Measurements from ENCODE around the gene SGF29.

Gene SGF29

GRCh38 chr16:28546626-28547025, 7.1 kb upstream of the SGF29 start:
- TF ChIP-seq CTCF (IDR thresholded peaks at IDR 0.05) (no peak), ZFX (IDR thresholded peaks at IDR 0.05; ENCODE audit: borderline replicate concordance) (no peak)
- H3K27ac ChIP-seq = no peak overlapping the region

GRCh38 chr16:28548306-28548802, 5.4 kb upstream of the SGF29 start:
- TF ChIP-seq ZFX (IDR thresholded peaks at IDR 0.05; ENCODE audit: borderline replicate concordance) (no peak), CTCF (IDR thresholded peaks at IDR 0.05) (no peak)

DNA sequence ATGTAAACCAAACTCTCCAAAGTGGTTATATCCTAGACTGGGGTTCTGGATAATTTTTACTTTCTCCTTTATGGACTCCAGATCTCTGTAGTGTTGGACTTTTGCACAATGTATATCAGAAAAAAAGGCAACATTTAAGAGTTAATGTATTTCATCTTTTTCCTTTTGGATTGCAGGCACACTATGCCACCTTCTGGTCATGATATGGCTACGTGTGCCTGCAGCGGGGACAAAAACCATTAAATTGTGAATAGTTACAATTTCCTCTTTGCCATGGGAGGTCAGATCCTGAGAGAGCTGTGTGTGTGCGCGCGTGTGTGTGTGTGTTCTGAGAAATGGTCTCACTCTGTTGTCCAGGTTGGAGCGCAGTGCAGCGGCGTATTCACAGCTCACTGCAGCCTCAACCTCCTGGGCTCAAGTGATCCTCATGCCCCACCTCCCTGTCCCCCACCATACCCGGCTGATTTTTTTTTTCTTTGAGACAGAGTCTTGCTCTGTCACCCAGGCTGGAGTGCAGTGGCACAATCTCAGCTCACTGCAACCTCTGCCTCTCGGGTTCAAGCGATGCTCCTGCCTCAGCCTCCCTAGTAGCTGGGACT, 4.3 kb upstream of the SGF29 start:
- TF ChIP-seq CTCF (IDR thresholded peaks at IDR 0.05) (peak; percentile 72), ZFX (IDR thresholded peaks at IDR 0.05; ENCODE audit: borderline replicate concordance) (no peak)
- H3K27ac ChIP-seq = no peak overlapping the region

More at GRCh38 chr16:28548306-28548802, 5.4 kb upstream of the SGF29 start:
- no peak overlapping the region for H3K27ac ChIP-seq

DNA sequence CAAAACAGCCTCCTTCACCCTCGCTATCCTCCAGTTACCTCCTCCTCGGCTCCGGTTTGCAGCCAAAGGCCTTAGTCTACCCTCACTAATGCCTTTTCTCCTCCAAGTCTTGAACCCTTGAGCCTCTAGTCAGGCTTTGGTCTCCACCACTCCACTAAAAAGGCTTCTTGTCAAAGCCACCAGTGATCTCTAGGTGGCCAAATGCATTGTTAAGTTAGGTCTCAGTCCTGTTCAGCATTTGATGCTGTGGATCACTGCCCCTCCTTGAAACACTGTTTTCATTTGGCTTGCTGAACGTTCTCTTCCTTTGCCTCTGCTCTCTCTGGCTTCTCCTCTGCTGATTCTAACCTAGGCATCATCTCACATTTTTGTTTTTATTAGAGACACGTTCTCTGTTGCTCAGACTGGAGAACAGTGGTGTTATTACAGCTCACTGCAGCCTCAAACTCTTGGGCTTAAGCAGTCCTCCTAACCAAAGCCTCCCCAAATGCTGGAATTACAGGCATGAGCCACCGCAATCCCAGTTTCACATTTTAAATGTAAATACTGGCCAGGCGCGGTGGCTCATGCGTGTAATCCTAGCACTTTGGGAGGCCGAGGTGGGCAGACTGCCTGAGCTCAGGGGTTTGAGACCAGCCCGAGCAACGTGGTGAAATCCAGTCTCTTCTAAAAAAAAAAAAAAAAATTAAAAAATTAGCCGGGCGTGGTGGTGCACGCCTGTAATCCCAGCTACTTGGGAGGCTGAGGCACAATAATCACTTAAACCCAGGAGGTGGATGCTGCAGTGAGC, 1.1 kb downstream of the SGF29 start:
- TF ChIP-seq ZFX (IDR thresholded peaks at IDR 0.05; ENCODE audit: borderline replicate concordance) (no peak), CTCF (IDR thresholded peaks at IDR 0.05) (no peak)
- H3K27ac ChIP-seq = peak overlapping the region; percentile 89

GRCh38 chr16:28555561-28555960, 1.8 kb downstream of the SGF29 start:
- no peak for TF ChIP-seq CTCF (IDR thresholded peaks at IDR 0.05)
- TF ChIP-seq ZFX (IDR thresholded peaks at IDR 0.05; ENCODE audit: borderline replicate concordance) = no peak
- no peak overlapping the region for H3K27ac ChIP-seq

- TF ChIP-seq ZFX (IDR thresholded peaks at IDR 0.05; ENCODE audit: borderline replicate concordance) (no peak), CTCF (IDR thresholded peaks at IDR 0.05) (no peak)
- no peak overlapping the region for H3K27ac ChIP-seq
These were observed 3.2 kb downstream of the SGF29 start for GRCh38 chr16:28556914-28557320.

GRCh38 chr16:28558456-28558855, 4.7 kb downstream of the SGF29 start:
- TF ChIP-seq CTCF (IDR thresholded peaks at IDR 0.05) (no peak), ZFX (IDR thresholded peaks at IDR 0.05; ENCODE audit: borderline replicate concordance) (no peak)

More at GRCh38 chr16:28558456-28558855, 4.7 kb downstream of the SGF29 start:
- H3K27ac ChIP-seq = no peak overlapping the region
